Stimulated activated CD4-positive, alpha-beta T cell treated with anti-CD3 and anti-CD28 coated beads, Interleukin-2, amount 100 ng/mL, for 4 hours (primary cell): ENCODE results near the gene CEP41.

ENCODE experiments used
- DNase-seq: peaks from one replicate; pipeline ENCODE4 v3.0.0-alpha.2; 2020; ENCODE audit warnings: low read depth

Gene CEP41

GRCh38 chr7:130369110-130369711 lies 71.6 kb downstream of the CEP41 start:
- no peak for DNase-seq

GRCh38 chr7:130367836-130368746 lies 72.7 kb downstream of the CEP41 start:
- DNase-seq: no peak

- peak; percentile 10 for DNase-seq
These were observed 73.6 kb downstream of the CEP41 start for GRCh38 chr7:130367088-130367755.

- no peak for DNase-seq
These were observed 74.3 kb downstream of the CEP41 start for GRCh38 chr7:130366564-130366963.

GRCh38 chr7:130365511-130366441 lies 75.0 kb downstream of the CEP41 start:
- no peak for DNase-seq

GRCh38 chr7:130365088-130365487 lies 75.7 kb downstream of the CEP41 start:
- no peak for DNase-seq

GRCh38 chr7:130364451-130364850 lies 76.4 kb downstream of the CEP41 start:
- DNase-seq: no peak

GRCh38 chr7:130363026-130363847 lies 77.6 kb downstream of the CEP41 start:
- no peak for DNase-seq

GRCh38 chr7:130362251-130362816 lies 78.5 kb downstream of the CEP41 start:
- DNase-seq: no peak

- no peak for DNase-seq
These were observed 79.1 kb downstream of the CEP41 start for GRCh38 chr7:130361681-130362080.

- DNase-seq: no peak
These were observed 80.3 kb downstream of the CEP41 start for GRCh38 chr7:130360518-130360917.

GRCh38 chr7:130359276-130359857 lies 81.4 kb downstream of the CEP41 start:
- DNase-seq: no peak

GRCh38 chr7:130358471-130358870 lies 82.3 kb downstream of the CEP41 start:
- no peak for DNase-seq

GRCh38 chr7:130356876-130357611 lies 83.8 kb downstream of the CEP41 start:
- DNase-seq: no peak

- DNase-seq: no peak
These were observed 84.5 kb downstream of the CEP41 start for GRCh38 chr7:130356121-130356875.

- no peak for DNase-seq
These were observed 87.6 kb downstream of the CEP41 start for GRCh38 chr7:130353196-130353595.

GRCh38 chr7:130352194-130353074 lies 88.4 kb downstream of the CEP41 start:
- DNase-seq: no peak

- no peak for DNase-seq
These were observed 89.1 kb downstream of the CEP41 start for GRCh38 chr7:130351791-130352090.
